A549 treated with AZD9567 at 1 μM for 4 hours (cell line): Measurements from ENCODE around the gene GPRC5D. TPM values are rescaled to one million over a fixed set of nuclear protein-coding genes. Genes with fewer than 3 reads are reported as not detected.

Experiments used
- total RNA-seq: library from RNA; stranded (reverse); fragments of 200-300 nt; extraction: Qiagen RNA extraction; gene quantifications from 5 replicates; pipeline ENCODE4 v1.2.3, GENCODE V29; 2022; ENCODE audit not compliant: insufficient read depth

Gene GPRC5D
- not detected in 5 replicates for total RNA-seq

DNA sequence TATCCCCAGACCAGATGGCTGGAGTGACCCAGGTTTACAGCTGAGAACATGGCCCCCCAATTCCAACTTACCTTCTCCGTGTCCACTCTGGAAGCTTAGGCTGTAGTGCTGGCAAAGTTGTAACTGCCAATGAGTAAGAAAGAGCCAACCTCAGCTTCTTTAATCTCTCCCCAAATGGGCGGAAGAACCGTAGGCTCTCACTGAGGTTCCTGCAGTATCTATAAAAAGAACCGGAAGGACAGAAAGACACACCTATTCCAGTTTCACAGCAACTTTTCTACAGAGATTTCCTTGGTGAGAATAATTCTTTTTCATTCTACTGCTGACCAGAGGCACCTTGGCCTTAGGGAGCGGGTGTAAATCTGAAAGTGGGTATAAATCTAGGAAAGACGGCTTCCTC is at the start of gene GPRC5D:
Gene GPRC5D, minus strand, starts transcription at position 135 of the 400 bp plus-strand sequence. CDS start 1,786 bp downstream, outside the sequence.

DNA sequence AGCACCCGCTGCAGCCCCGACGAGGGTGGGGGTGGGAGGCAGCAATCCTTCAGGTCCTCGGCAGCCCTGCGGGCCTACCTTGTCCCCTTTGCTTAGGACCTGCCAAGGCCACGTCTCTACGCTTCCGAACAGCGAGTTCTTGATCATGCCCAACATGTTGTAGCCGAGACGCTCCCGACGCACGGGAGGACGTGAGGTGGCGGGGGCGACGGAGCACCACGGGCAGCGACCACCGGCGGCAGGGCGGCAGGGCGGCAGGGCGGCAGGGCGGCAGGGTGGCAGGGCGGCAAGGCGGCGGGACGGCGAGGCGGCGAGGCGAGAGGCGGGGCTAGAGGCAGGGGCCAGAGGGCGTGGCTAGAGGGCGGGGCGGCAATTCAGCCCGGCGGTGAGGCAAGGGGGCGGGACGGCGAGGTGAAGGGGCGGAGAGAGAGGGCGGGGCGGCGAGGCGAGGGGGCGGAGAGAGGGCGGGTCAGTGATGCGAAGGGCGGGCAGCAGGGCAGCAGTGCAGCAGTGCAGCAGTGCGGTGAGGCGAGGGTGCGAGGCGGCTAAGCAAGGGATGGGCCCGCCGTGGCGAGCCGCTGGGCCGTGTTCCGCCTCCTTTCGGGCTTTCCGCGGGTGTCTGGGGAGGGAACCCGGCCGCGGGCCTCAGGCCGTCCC is 48.1 kb upstream of the GPRC5D start, which contains the start of gene HEBP1:
Gene HEBP1, minus strand, starts transcription at position 307 of the 657 bp plus-strand sequence. Its CDS starts 151 bp downstream, at position 156.

DNA sequence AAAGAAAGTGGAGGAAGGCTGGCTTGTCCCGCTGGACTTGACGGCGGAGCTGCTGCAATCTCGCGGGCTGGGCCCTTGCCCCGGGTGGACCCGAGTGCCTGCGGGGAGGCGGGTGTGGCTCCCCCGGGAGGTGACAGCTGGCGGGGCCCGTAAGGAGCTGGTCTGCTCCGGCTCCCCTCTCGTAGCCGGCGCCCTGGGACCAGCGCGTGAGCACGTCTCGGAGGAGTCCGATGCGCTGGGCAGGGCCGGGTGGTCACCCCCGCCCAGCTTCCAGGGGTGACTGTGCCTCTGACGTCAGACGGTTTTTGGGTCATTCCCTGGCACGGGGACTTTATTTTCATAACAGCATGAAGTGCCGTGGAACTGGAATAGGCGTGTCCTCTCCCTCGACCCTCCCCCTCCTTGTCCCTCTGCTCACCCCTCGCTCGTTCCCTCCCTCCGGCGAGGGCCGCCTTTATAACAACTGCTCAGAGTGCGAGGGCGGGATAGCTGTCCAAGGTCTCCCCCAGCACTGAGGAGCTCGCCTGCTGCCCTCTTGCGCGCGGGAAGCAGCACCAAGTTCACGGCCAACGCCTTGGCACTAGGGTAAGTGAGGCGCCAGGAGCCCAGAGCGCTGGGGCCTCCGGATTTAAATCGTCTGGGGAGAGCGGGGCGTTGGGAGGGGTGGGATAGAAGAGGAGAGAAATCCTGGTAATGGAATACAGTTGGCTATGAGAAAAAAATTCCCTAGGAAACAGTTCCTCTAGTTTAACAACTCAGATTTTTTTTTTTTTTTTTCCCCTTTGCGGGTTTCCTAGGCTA is 60.7 kb downstream of the GPRC5D start, which contains the start of gene GPRC5A:
Gene GPRC5A, plus strand, starts transcription at position 483 of the 801 bp plus-strand sequence. CDS start 16,688 bp downstream, outside the sequence.

Other genes with a start within 250 kb of the GPRC5D start
- gene CDKN1B, start 234.8 kb downstream of the GPRC5D start, total RNA-seq = 13.5 to 18.4 TPM (median 16.2 TPM) in 5 replicates
- 0.14 to 0.40 TPM (median 0.18 TPM) in 4 of 5 replicates, not detected in the other for gene APOLD1, start 166.5 kb downstream of the GPRC5D start, total RNA-seq
- gene DDX47, start 138.8 kb downstream of the GPRC5D start, total RNA-seq = 73.6 to 76.5 TPM (median 74.7 TPM) in 5 replicates
- gene GPRC5A, start 60.6 kb downstream of the GPRC5D start, total RNA-seq = 245 to 318 TPM (median 282 TPM) in 5 replicates
- 55.5 to 62.9 TPM (median 59.6 TPM) in 5 replicates for gene HEBP1, start 48.1 kb upstream of the GPRC5D start, total RNA-seq
- 3.7 to 4.3 TPM (median 4.1 TPM) in 5 replicates for gene FAM234B, start 92.2 kb upstream of the GPRC5D start, total RNA-seq
- 0.30 to 0.46 TPM (median 0.41 TPM) in 4 of 5 replicates, not detected in the other for gene GSG1, start 151.5 kb upstream of the GPRC5D start, total RNA-seq
- gene EMP1, start 244.6 kb upstream of the GPRC5D start, total RNA-seq = 112 to 219 TPM (median 195 TPM) in 5 replicates